Amniotic stem cell (primary cell): Measurements from ENCODE around the gene ERC2.

Experiments used
- DNase-seq: peaks from one replicate; lab custom pipeline; 2025; lab: John Stamatoyannopoulos, UW

ERC2 gene

DNA sequence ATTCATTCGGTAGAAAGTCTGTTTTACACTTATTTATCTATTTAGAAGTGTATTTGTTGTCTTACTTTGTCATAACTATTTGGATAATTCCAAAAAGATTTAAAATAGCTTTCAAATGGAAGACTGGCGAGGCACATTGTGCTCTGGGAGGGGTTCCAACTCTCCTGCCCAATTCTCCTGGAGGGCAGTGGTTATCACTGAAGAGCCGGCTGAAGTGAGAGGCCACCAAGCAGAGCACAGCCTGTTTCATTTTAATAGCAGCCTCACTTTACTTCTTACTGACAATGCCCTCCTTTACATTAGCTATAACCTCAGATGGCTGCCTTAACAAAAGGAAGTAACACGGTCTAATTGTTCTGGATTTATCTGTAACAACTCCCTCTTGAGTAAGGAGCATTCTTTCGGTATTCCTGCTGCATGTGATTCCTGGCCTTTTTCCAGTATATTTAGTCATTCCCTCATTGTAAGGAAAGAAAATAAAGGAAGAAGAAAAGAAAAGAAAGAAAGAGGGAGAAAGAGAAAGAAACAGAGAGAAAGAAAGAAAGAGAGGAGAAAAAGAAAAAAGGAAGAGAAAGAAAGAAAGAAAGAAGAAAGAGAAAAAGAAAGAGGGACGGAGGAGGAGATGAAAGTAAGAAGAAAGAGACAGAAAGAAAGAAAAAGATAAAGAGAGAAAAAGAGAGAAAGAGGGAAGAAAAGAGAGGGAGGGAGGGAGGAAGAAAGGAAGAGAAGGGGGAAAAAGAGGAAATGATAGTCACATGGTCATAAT lies 641.4 kb downstream of the ERC2 start:
- DNase-seq: no peak

DNA sequence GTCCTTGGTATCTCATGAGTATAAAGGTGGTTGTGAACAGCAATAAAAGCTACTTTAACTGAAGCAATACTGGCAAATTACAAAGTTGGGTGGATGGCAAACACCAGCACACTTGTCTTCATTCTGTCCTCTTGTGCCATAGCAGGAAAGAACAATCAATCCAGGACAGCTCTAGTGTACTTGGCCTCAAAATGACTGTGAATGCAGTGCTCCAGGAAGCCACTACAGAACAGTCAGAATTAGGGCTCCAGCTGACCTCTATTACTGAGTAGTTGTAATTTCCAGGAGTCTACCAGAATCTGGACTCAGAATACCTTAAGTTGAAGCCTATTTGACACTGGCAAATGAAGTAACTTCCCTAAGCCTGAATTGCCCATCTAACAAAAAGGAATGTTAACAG lies 642.2 kb downstream of the ERC2 start:
- no peak for DNase-seq

DNA sequence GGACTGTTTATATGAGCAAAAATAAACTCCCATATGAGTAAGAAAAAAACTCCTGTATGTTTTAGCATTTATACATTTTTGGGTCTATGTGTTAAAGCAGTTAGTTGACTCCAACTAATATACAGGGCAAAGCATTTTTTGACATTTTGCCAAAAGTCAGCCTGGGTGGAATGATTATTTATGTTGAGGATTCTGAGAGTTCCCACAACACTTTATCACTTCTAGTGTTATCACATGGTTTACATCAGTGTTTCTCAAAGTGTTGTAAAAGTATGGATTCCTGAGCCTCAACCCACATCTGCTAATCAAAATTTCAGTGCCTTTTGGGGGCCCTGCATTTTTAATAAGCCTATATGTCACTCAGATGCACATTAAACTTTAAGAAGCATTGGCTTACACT lies 643.9 kb downstream of the ERC2 start:
- no peak for DNase-seq

DNA sequence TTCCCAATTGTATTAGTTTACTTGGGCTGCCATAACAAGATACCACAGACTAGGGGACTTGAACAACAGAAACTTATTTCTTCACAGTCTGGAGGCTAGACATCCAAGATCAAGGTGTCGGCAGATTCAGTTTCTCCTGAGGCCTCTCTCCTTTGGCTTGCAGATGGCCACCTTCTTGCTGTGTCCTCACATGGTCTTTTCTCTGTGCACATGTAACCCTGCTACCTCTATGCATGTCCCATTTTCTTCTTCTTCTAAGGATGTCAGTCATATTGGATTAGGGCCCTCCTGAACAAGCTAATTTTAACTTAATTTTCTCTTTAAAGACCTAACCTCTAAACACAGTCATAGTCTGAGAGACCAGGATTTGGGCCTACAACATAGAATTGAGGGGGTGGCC lies 644.4 kb downstream of the ERC2 start:
- no peak for DNase-seq

DNA sequence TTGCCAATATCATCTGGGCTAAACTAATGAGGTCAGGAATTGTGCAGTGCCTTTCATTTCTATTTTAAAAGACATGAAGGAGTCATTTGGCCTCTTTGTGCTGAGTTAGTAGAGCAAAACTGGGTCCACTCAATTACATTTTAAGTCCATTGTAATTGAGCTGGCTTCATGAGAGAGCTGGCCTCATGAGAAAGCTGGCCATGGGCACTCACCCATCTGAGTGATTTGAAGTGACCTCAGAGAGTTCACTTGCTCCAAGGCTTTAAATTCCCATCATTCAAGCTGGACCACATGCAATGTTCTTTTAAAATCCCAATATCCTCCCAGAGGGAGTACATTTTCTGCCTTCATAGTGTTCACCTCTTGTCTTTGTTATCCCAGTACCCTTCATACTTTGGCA lies 645.3 kb downstream of the ERC2 start:
- no peak for DNase-seq

DNA sequence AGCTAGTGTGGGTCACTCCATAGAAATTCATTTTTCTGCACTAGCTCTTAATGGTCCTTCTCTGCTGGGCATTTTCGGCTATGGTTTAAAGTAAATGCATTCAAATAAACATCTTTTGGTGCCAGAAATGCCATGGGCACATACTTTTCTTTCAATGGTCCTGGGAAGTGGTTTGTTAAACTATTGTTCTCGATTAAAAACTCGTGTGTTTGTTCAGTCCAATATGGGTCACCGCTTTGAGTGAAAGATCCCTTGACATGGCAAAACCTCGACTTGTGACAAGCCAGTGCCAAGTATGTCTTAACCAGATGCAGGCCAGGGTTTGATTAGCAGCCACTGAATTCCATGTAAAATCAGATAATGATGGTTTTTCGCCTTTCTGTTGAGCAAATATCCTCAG lies 649.3 kb downstream of the ERC2 start:
- no peak for DNase-seq

DNA sequence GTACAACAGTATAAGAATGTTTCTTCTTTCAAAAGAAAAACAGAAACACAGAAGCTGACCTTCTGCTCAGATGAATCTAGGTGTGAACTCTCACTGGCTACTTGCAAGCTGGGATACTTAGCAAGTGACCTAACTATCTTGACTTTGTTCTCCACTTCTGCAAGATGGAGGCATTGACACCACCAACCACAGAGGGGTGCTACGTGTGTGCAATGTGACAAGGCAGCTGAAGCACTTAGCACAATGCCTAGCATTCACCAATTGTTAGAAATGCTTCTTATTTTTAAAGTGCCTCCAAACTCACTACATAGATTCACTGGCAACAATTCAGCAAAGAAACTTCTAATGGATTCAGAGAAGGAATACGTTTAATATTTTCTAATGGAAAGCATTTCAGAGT lies 649.8 kb downstream of the ERC2 start:
- DNase-seq: no peak

DNA sequence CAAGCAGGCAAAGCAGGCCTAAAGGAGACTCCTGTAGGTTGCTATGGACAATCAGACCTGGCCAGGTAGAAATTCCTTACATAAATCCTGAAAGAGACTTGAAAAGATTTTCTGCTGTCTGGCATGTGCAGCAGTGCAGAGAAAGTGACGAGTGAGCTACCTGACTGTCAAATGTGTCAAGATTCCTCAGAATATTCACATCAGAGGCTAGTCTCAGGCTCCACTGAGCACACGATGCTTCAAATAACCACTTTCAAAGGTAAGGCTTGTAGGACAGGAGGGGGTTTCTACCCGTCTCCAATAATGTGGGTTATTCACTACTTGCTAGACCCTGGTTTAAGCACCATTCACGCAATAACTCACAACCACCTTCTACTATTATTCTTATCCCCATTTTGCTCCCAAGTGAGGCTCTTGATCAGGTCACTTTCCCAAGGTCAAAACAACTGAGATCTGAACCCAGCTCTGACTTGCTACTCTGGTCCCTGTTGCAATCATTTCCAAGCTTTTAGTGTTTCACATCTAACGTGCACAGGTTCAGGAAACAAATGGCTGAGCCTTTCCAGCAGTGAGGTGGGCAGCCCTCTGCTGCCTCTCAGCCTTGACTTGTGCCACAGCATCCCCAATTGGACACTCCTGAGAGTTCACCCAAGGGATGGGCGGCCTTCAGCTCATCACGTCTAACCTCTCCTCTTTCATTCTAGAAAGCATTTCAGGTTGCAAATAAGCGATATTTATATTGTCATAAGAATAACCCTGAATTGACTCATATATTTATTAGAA lies 651.3 kb downstream of the ERC2 start:
- no peak for DNase-seq

DNA sequence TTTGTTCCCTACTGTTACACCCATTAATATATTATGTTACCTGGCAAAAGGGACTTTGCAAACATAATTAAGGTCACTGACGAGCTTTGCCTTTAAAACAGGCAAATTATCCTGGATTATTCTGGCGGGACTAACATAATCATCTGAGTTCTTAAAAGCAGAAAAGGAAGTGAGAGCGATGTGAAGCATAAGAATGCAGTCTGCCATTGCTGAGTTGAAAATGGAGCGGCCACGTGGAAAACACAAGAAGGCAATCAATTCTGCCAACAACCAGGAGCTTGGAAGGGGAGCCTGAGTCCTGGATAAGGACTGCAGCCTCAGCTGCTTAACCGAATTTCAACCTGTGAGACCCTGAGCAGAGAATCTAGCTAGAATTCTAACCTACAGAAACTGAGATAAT lies 653.0 kb downstream of the ERC2 start:
- DNase-seq: no peak

DNA sequence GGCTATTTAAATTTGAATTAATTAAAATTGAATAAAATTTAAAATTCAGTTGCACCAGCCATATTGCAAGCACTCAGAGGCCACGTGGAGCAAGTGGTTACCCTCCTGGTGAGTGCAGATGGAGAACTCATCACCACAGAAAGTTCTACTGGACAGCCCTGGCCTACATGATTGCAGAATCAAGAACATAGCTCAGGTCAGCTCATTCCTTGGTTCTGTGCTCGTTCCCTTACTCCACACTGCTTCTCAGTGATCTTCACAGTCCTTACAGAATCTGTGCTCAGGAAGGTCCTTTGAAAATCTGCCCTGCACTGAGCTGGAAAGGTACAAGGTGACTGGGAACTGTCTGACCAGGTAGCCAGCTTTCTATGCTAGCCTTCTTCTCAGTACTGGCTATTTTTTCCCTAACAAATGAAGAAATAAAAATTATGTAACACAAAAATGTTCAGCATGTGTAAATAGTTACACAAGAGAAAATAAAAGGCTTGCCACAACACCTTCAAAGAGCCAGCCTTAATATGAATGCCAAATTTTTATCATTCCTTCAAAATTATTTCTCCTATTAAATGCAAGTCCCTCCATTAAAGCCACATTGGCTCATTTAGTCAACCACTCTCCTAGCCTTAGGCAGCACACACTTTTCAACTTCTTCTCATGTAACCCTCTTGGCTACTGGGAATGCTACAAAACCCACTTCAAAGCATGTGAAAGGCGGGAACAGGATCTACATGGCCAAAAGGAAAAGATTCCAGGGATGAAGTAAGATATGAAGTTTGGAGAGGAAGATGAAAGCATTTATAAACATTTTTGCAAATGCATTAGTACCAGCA lies 654.8 kb downstream of the ERC2 start:
- no peak for DNase-seq

DNA sequence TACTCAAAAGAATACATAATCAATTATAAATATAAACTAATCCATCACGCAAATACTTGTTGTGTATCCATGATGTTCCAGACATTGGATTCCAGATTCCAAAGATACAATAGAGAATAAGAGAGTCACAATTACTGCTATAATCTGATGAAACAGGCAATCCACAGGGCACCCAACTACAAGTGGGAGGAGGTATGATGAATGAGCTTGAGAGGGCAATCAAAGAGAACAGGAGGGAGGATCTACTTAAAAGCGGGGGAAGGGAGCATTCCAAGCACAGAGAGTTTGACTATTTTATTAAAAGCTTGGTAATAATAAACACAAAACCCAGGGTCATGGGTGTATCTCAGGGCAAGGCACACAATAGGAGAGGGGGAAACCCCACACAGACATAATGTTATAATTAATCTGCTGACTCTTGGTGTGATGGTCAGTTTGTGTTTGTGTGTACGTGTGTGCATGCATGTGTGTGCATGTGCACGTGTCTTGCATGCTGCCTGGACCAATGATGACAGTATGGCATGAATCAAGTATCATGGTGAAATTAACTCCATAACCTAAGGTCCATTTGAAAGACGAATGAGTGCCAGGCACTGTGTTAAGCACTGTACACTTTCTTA lies 655.8 kb downstream of the ERC2 start:
- DNase-seq: no peak

DNA sequence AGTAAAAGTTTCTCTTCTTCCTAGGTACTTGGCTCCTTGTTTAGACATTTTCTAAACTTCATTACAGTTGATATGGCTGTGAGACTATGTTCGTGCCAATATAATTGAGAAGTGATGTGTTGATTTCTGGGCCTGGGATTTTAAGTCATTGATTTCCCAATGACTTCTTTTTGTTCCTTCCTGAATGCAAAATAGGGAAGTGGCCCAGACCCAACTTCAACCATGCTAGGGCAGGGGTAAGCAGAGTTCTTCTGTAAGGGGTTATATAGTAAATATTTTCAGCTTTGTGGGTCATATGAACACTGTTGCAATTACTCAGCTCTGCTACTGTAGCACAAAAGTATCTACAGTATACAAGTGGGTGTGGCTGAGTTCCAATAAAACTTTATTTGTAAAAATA lies 661.1 kb downstream of the ERC2 start:
- no peak for DNase-seq

DNA sequence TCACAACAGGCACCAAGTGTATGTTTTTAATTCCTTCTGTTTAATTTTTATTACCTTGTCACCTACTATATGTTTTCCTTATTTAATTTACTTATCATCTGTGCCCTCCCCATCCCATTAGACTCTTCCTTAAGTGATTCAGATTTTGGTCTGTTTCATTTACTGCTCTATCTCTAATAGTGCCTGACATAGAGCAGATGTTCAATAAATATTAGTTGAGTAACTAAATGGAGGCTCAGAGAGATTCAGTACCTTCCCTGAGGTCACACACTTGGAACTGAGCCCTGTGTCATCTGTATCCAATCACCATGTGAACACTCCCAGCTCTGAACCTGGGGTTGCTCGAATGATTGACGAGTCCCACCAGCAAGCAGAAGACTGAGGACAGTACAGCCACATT lies 663.1 kb downstream of the ERC2 start:
- no peak for DNase-seq

DNA sequence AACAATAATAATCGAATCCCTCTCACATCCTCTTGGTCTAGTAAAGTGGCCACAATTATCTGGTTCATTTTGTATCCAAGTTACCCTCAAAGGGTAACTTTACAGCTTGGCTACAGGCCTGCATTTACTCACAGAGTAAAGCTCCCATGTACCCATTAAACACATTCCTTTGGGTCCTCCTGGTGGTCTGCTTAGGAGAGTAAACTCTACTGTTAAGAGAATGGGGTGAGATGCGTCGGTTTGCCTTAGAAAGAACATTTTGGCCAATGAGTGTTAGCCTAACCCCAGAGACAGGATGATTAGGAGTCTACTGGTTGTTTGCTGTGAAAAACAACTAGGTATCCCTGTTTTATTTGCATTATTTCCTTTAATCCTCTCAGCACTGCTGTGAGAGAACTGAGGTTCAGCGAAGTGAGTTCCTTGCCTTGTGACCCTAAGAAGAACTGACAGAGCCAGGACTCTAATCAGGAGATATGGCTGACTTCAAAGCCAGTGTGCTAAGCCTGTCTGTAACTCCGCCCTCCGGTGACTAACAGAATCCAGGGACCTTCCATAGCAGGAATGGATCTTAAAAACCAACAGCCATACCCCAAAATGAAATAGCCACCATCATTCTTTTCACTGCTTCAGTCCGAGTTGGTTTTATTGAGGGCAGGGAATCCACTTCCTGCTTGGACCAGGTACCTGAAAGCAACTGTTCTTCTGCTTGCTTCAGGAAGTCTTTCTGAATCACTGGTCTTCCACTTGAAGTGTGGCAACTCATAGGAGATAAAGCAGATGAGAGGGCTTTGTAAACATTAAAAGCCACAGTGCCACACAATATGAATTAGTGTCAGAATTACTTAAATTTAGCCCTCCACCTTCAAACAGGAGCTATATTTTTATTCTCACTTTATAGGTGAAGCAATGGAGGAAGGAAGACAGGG lies 663.8 kb downstream of the ERC2 start:
- no peak for DNase-seq

DNA sequence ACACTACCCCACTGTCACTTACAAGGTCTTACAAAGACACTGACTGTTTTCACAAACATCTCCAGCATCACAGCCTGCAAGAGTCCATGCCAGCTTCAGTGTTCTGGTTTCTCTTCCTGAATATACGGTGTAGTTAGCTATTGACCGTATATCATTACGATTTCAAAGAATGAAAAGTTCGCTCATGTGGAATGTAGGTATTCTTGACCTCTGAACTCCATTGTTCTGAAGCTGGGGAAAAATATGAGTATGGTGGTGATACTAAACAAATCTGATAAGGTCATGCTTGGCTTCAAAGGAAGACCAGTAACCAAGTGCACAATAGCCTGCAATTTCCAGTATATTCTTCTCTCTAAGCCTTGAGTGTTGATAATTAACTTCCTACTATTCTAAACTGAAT lies 665.5 kb downstream of the ERC2 start:
- DNase-seq: no peak

DNA sequence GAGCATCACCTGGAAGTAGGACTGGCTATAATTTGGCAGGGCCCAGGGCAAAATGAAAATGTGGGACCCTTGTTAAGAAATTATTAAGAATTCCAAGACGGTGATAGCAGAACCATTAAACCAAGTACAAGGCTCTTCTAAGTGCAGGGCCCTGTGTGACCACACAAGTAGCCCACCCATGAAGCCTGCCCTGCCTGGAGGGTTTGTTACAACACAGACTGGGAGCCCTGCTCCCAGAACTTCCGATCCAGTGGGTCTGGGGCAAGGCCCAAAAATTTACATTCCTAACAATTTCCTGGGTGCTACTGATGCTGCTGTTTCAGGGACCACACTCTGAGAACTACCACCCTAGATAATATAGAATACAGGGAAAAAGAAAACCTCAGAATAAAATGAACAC lies 666.6 kb downstream of the ERC2 start:
- DNase-seq: no peak

DNA sequence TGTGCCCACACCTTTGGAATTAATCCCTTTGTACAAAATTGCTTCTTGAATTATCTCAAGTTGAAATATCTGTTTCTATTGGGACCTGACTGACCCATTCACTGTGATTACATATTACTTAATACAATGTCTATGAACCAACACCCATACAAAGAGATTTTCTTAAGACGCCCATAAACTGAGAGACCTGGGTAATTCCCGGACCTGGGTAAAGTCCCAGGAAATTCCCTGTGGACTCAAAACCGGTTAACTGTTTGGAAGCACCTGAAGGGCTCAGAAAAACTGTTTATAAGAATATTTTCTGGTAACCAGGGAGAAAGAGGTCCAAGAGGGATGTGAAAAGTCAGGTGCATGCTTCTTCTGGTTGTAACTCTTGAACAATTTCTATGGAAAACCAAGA lies 667.2 kb downstream of the ERC2 start:
- DNase-seq: no peak

DNA sequence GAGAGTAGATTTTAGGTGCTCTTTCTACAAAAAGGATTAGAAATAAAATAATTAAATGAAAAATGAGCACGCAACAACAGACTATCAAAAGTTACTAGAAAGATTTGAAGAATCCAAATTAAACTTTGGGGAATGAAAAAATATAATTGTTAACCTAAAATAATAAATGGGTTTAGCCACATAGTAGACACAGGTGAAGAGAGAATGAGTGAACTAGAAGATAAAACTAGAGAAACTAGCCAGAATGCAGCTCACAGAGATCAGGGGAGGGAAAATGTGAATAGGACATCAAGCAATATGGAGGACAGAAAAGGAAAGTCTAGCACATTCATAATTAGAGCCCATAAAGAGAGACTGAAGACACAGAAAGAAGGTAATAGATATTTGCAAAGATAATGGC lies 670.5 kb downstream of the ERC2 start:
- DNase-seq: no peak

DNA sequence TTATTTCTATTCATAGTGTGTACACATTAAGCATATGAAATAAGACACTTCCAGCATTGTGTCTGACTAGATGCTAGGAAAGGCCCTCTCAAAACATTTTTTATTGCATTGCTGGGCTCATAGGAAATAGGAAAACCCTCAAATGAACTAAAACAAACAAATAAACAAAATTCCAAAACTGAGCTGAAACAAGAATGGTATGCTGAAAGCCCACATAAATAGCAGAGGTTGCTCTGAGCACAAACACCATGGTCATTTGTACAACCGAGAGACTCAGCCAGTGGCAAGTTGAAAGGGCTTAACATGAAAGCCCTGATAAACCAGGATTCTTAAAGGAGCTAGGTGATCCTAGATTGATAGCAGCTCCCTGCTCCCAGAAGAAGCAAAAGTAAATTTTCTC lies 671.2 kb downstream of the ERC2 start:
- no peak for DNase-seq

DNA sequence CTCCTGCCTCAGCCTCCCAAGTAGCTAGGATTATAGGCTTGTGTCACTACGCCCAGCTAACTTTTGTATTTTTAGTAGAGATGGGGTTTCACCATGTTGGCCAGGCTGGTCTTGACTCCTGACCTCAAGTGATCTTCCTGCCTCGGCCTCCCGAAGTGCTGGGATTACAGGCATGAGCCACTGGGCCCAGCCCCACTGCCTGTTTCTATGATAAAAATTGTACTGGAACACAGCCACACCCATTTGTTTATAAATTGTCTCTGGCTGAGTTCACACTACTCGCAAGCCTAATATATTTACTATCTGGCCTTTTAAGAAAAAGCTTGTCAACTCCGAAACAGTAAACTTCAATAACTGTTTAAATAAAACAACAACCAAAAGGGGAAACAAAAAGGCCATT lies 671.7 kb downstream of the ERC2 start:
- DNase-seq: no peak

DNA sequence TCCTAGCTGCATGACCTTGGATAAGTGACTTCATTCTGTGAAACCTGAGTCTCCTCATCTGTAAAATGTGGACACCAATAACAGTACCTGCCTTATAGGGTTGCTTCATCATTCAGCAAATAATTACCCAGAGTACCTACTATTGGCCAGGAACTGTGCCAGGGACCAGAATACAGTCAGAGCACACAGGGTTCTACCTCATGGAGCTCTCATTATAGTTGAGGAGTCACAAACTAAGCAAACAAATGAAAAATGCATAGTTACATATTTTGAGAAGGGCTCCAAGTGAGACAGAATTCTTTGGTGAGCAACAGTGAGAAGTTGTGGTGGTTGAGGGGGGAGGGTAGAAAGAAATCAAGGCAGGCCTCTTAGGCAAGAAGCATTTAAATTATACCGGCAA lies 672.5 kb downstream of the ERC2 start:
- DNase-seq: no peak
